Esophagus muscularis mucosa (tissue), 4 donors: ENCODE data around the gene ALDH5A1. TPM values are rescaled to one million over a fixed set of nuclear protein-coding genes. Genes with fewer than 3 reads are reported as not detected.

ENCODE experiments used
- DNase-seq: peaks from one replicate; pipeline ENCODE4 v3.0.0-alpha.2; 2017; ENCODE audit errors: extremely low spot score
- H3K27ac ChIP-seq, 4 donors: fragments of 200-600 bp; sonication (generic); replicated peaks in 1 of 4; 1 replicate in 3 of 4; 2 replicates in 1 of 4; pipeline ENCODE4 v1.5.1; 2016 to 2019; ENCODE audit warnings: mild to moderate bottlenecking in 1 of 4
- H3K27me3 ChIP-seq, 4 donors: fragments of 200-600 bp; sonication (generic); one replicate each; pipeline versions ENCODE4 v1.5.1 to v1.6.0; 2016 to 2019
- H3K36me3 ChIP-seq, 4 donors: fragments of 200-600 bp; sonication (generic); one replicate each; pipeline ENCODE4 v1.5.1; 2016 to 2019
- H3K4me1 ChIP-seq, 4 donors: fragments of 200-600 bp; sonication (generic); one replicate each; pipeline ENCODE4 v1.5.1; 2016 to 2019
- H3K4me3 ChIP-seq, 4 donors: fragments of 200-600 bp; sonication (generic); 1 replicate in 2 of 4; 2 replicates in 2 of 4; pipeline ENCODE4 v1.5.1; 2016 to 2019; ENCODE audit warnings: mild to moderate bottlenecking in 4 of 4, moderate library complexity in 1 of 4
- H3K9me3 ChIP-seq, 4 donors: fragments of 200-600 bp; sonication (generic); 1 replicate in 3 of 4; 2 replicates in 1 of 4; pipeline ENCODE4 v1.5.1; 2016 to 2019
- CTCF ChIP-seq, 3 experiments: fragments of 200-600 bp in 2 of 3; fragments of 450-650 bp in 1 of 3; sonication (generic) in 2 of 3; IDR thresholded peaks; one replicate each; pipeline ENCODE4 v1.5.1; 2017 to 2019; ENCODE audit warnings: antibody characterized with exemption in 3 of 3, mild to moderate bottlenecking in 2 of 3, moderate library complexity in 1 of 3
- EP300 ChIP-seq: sonication (generic); formaldehyde crosslinking; IDR thresholded peaks from one replicate; pipeline ENCODE4 v1.6.1; 2017; ENCODE audit warnings: antibody characterized with exemption
- POLR2A ChIP-seq: fragments of 450-650 bp; IDR thresholded peaks from one replicate; pipeline ENCODE4 v1.6.1; 2017; ENCODE audit warnings: antibody characterized with exemption, moderate library complexity, mild to moderate bottlenecking, low read depth
- POLR2AphosphoS5 ChIP-seq, 2 donors: sonication (generic); formaldehyde crosslinking; IDR thresholded peaks; one replicate each; pipeline ENCODE4 v1.6.1; 2017; ENCODE audit warnings: antibody characterized with exemption in 2 of 2
- WGBS: methylation state at CpG from one replicate; pipeline ENCODE4 v1.1.5; 2018; 5-methylcytosine and 5-hydroxymethylcytosine counted together
- intact Hi-C: fragments of 100-400 bp; cut with DNase I; formaldehyde crosslinking; loops from one replicate; pipeline ENCODE4 v1.15.1; 2023
- total RNA-seq, 4 donors: library from RNA; depleted of rRNA; stranded (reverse); fragments of >200 nt; gene quantifications; one replicate each; pipeline versions ENCODE4 v1.1.0 to v1.2.1, GENCODE V29; 2016

Gene ALDH5A1
- total RNA-seq, 4 donors from 2014 or later = 2.5 to 3.5 (median 3.3) TPM

GRCh38 chr6:24546439-24546838 is 51.7 kb downstream of the ALDH5A1 start:
- TF ChIP-seq POLR2A (no peak), POLR2AphosphoS5 (IDR thresholded peaks at IDR 0.05) (no peak), CTCF (IDR thresholded peaks at IDR 0.05) (no peak), EP300 (no peak)

GRCh38 chr6:24547243-24547642 is 52.5 kb downstream of the ALDH5A1 start:
- H3K4me3 ChIP-seq = no peak overlapping the region
- intact Hi-C loops = no loop called here
- H3K36me3 ChIP-seq = no peaks in the 10 kb centered on the region
- H3K4me1 ChIP-seq = no peaks in the 10 kb centered on the region
- no peaks in the 10 kb centered on the region for H3K9me3 ChIP-seq
- 51% methylated on average over 7 of the region's 12 CpGs for WGBS
- H3K27me3 ChIP-seq = peaks cover 0 to 22% (median 0%) of the 10 kb centered on the region in 4 donors
- DNase-seq = no peak
- TF ChIP-seq POLR2A = no peak
- TF ChIP-seq POLR2AphosphoS5 (IDR thresholded peaks at IDR 0.05) = no peak
- TF ChIP-seq CTCF (IDR thresholded peaks at IDR 0.05) = no peak
- no peak for TF ChIP-seq EP300
- no peak overlapping the region for H3K27ac ChIP-seq

More at GRCh38 chr6:24546439-24546838, 51.7 kb downstream of the ALDH5A1 start:
- peaks cover 0 to 22% (median 0%) of the 10 kb centered on the region in 4 donors for H3K27me3 ChIP-seq
- intact Hi-C loops = no loop called here
- no peak for DNase-seq
- no peak overlapping the region for H3K4me3 ChIP-seq
- no peaks in the 10 kb centered on the region for H3K9me3 ChIP-seq
- no peaks in the 10 kb centered on the region for H3K36me3 ChIP-seq
- H3K4me1 ChIP-seq = no peaks in the 10 kb centered on the region
- 81% methylated on average over 7 of the region's 7 CpGs for WGBS
- H3K27ac ChIP-seq = no peak overlapping the region

GRCh38 chr6:24549158-24549557 is 54.4 kb downstream of the ALDH5A1 start:
- Histone ChIP-seq H3K4me1 (no peaks in the 10 kb centered on the region), H3K36me3 (no peaks in the 10 kb centered on the region), H3K4me3 (no peak overlapping the region), H3K9me3 (no peaks in the 10 kb centered on the region), H3K27ac (no peak overlapping the region), H3K27me3 (peaks cover 0 to 22% (median 0%) of the 10 kb centered on the region in 4 donors)
- intact Hi-C loops = no loop called here
- WGBS = 82% methylated on average over 1 of the region's 1 CpG
- TF ChIP-seq CTCF (IDR thresholded peaks at IDR 0.05) (no peak), EP300 (no peak), POLR2AphosphoS5 (IDR thresholded peaks at IDR 0.05) (no peak), POLR2A (no peak)
- DNase-seq = no peak

GRCh38 chr6:24549674-24550353 is 55.0 kb downstream of the ALDH5A1 start:
- Histone ChIP-seq H3K36me3 (no peaks in the 10 kb centered on the region), H3K4me1 (no peaks in the 10 kb centered on the region), H3K27ac (no peak overlapping the region), H3K4me3 (no peak overlapping the region), H3K27me3 (peaks cover 0 to 22% (median 0%) of the 10 kb centered on the region in 4 donors), H3K9me3 (no peaks in the 10 kb centered on the region)
- TF ChIP-seq EP300 (no peak), POLR2AphosphoS5 (IDR thresholded peaks at IDR 0.05) (no peak), POLR2A (no peak), CTCF (IDR thresholded peaks at IDR 0.05) (no peak)
- WGBS = 87% methylated on average over 13 of the region's 13 CpGs
- intact Hi-C loops = no loop called here
- no peak for DNase-seq

DNA sequence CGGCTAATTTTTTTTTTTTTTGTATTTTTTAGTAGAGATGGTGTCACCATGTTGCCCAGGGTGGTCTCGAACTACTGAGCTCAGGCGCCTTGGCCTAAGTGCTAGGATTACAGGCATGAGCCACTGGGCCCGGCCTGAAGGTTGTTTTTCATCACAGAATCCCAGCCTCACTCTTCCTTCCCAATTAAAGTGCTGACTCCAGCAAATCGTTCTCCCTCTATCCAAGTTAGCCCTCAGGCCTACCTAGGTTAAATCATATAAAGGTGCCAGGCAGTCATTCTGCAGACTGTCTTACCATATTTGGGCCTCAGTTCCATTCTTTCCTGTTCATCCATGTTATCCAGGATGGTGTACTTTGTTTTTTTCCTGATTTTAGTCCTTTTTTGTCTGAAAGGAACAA is 56.4 kb downstream of the ALDH5A1 start:
- DNase-seq = no peak
- 96% methylated on average over 5 of the region's 5 CpGs for WGBS
- Histone ChIP-seq H3K9me3 (no peaks in the 10 kb centered on the region), H3K36me3 (no peaks in the 10 kb centered on the region), H3K27me3 (peaks cover 0 to 20% (median 0%) of the 10 kb centered on the region in 4 donors), H3K4me1 (no peaks in the 10 kb centered on the region), H3K27ac (no peak overlapping the region), H3K4me3 (no peak overlapping the region)
- intact Hi-C loops = no loop called here
- TF ChIP-seq EP300 (no peak), POLR2AphosphoS5 (IDR thresholded peaks at IDR 0.05) (no peak), POLR2A (no peak), CTCF (IDR thresholded peaks at IDR 0.05) (no peak)
